GM12874 (cell line): Measurements from ENCODE around the gene HPCAL4.

Experiments
- TF ChIP-seq, protein P1 (sequence below): IDR thresholded peaks from 2 replicates; pipeline ENCODE4 v1.5.1; 2011; ENCODE audit warnings: low read depth, mild to moderate bottlenecking, control low read depth, low read length, moderate library complexity; ENCODE audit not compliant: insufficient read depth

HPCAL4 gene

DNA sequence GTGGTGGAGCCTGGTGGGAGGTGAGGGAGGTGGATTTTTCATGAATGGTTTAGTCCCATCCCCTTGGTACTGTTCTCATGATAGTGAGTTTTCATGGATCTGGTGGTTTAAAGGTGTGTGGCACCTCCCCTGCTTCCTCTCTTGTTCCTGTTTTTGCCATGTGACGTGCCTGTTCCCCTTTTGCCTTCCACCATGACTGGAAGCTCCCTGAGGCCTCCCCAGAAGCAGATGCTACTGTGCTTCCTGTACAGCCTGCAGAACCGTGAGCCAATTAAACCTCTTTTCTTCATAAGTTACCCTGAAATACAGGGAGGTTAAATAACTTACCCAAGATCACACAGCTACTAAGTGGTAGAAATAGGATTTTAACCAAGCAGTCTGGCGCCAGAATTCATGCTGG, 47.5 kb downstream of the HPCAL4 start:
- TF ChIP-seq, protein P1, sequence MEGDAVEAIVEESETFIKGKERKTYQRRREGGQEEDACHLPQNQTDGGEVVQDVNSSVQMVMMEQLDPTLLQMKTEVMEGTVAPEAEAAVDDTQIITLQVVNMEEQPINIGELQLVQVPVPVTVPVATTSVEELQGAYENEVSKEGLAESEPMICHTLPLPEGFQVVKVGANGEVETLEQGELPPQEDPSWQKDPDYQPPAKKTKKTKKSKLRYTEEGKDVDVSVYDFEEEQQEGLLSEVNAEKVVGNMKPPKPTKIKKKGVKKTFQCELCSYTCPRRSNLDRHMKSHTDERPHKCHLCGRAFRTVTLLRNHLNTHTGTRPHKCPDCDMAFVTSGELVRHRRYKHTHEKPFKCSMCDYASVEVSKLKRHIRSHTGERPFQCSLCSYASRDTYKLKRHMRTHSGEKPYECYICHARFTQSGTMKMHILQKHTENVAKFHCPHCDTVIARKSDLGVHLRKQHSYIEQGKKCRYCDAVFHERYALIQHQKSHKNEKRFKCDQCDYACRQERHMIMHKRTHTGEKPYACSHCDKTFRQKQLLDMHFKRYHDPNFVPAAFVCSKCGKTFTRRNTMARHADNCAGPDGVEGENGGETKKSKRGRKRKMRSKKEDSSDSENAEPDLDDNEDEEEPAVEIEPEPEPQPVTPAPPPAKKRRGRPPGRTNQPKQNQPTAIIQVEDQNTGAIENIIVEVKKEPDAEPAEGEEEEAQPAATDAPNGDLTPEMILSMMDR, result no peak

DNA sequence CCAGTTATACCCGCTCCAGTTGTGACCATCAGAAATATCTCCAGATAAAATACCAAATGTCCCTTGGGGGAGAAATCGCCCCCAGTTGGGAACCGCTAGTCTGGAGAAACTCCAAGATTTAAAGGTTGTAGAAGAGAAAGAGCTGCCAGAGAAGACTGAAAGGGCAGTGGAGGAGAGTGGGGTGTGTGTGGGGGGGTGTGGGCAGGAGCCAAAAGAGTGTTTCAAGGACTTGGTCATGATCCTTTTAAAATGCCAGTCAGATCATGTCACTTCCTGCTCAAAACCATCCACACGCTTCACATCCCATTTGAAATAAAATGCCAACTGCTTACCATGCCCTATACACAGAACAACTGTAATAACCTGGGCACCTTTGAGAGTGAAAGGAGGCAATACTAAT, 48.4 kb downstream of the HPCAL4 start:
- TF ChIP-seq, protein P1, result no peak

DNA sequence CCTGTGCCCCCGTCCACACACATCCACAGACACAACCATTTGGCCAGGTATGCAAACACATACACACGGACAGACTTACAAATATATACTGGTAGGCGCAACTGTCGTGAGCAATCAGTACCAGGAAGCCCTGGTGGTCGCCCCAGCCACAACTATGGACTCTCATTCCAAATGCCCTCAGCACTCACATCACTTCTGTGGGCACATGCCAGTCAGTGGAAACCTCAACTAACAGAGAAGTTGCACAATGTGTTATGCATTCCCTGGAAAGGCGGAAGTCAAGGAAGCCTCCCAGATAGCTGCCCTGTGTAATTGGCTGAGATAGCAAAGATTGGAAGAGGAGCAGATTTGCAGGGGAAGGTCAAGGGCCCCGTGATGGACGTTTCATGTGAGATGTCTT, 50.4 kb downstream of the HPCAL4 start:
- TF ChIP-seq, protein P1, result no peak

DNA sequence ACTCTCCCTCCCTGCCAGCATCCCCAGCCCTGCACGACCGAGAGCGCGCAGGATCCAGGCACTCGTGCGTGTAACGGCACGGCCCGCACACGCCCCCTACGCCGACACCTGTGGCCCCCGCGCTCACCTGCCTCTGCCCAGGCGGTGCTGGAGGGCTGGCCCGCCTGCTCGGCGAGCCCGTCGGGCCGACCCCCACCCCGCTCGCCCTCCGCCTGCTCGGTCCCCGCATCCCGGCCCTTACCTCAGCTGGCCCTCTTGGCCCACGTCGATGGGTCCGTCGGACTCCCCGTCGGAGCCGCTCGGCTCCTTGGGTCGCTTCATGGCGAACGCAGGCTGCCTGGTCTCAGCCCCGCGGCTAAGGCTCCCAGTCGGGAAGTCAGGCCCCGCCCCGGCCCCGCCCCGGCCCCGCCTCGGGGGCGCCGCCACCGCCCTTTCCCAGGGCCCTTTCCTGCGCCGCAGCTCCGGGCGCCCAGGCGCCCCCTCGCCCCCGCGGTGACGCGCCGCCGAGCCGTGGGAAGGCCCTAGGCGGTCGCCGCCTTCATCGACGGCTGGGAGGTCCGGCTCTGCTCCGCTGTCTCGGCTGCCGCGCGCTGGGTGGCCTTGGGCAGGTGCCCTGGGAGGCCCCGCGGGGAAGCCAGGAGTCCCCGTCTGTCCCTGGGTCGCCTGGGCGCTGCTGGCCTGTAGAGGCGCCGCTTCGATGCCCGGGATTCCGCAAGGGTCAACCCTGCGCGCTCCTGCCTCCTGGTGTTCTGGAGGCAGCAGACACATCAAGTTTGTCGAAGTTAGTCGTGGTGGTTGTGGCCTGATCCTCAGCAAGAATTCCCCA, 51.7 kb downstream of the HPCAL4 start, which contains the start of gene HEYL:
Gene HEYL, minus strand, starts transcription at position 339 of the 826 bp plus-strand sequence. Its CDS starts 18 bp downstream, at position 321.
- TF ChIP-seq, protein P1, result no peak

DNA sequence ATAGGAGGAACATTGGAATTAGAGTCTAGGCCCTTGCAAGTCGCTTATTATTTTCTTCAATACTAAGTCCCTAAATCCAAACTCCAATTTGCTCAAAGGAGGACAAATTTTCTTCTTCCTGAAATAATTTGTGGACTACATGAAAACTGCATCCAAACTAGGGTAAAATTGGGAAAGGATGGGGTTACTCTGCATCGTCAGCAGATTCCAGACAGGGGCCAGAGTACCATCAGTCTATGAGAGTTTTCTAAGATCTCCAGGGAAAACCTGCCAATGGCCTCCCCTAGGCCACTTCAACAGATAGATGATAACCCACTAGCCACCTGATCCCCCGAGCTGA, 52.3 kb downstream of the HPCAL4 start:
- TF ChIP-seq, protein P1, result no peak

DNA sequence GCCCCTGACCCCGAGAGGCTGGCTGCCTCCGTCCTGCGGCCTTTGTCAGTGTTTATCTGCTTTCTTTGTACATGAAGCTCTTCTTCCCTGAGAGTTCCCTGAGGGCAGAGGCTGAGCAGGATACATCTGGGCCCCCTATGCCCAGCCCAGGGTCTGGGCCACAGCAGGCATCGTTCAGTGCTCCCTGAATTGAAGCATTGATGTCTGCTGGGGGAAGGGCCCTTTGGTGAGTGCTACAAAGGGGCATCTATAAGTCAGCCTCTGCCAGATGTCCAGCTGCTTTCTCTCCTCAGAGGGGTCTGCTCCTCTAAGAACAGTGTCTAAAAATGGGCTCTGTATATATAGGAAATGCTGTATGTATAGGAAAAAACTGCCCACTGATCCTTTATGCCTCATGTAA, 53.9 kb downstream of the HPCAL4 start:
- TF ChIP-seq, protein P1, result no peak

DNA sequence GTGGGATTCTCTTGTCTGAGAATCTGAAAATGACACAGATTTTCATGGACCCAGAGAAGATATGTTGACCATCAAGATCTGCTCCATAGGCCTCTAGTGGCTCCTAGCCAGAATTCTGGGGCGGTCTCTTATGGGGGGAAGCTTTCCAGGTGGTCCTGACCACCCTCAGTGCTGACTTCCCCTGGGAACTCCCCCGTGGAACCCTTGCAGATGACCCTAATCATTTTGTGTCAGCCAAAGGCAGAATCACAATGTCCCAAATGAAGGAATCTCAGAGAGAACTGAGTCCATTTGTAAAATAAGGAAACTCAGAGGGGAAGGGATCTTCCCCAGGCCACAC, 55.4 kb downstream of the HPCAL4 start:
- TF ChIP-seq, protein P1, result no peak
